HEK293T (cell line): Measurements from ENCODE around the gene ZFC3H1.

Experiments
- CTCF ChIA-PET: fragments of 350-600 bp; formaldehyde crosslinking; extraction: SDS; loops from one replicate; lab custom pipeline; 2021; ENCODE audit warnings: antibody characterized with exemption, inconsistent platforms; lab: Yijun Ruan, JAX
- POLR2A ChIA-PET: fragments of 350-600 bp; formaldehyde crosslinking; extraction: SDS; loops from one replicate; lab custom pipeline; 2020; ENCODE audit warnings: antibody characterized with exemption, inconsistent platforms; lab: Yijun Ruan, JAX
- DNase-seq: peaks from one replicate; pipeline ENCODE4 v3.0.0; 2012; ENCODE audit warnings: mixed read lengths; ENCODE audit errors: extremely low spot score
- ARNT ChIP-seq: fragments of 450-650 bp; IDR thresholded peaks from 2 replicates; pipeline ENCODE4 v1.6.1; 2017; ENCODE audit warnings: mild to moderate bottlenecking
- BHLHE40 ChIP-seq: fragments of 450-650 bp; IDR thresholded peaks from 2 replicates; pipeline ENCODE4 v1.6.1; 2016; ENCODE audit warnings: mild to moderate bottlenecking, moderate library complexity, borderline replicate concordance
- CTBP1 ChIP-seq: fragments of 450-650 bp; IDR thresholded peaks from 2 replicates; pipeline ENCODE4 v1.6.1; 2016; ENCODE audit warnings: borderline replicate concordance
- ELF4 ChIP-seq: fragments of 450-650 bp; IDR thresholded peaks from 2 replicates; pipeline ENCODE4 v1.6.1; 2017; ENCODE audit warnings: antibody characterized with exemption
- FOXA1 ChIP-seq: fragments of 450-650 bp; IDR thresholded peaks from 2 replicates; pipeline ENCODE4 v1.6.1; 2016; ENCODE audit warnings: mild to moderate bottlenecking
- FOXK2 ChIP-seq: fragments of 450-650 bp; IDR thresholded peaks from 2 replicates; pipeline ENCODE4 v1.6.1; 2016; ENCODE audit warnings: mild to moderate bottlenecking
- FOXM1 ChIP-seq: fragments of 450-650 bp; IDR thresholded peaks from 2 replicates; pipeline ENCODE4 v1.6.1; 2017; ENCODE audit warnings: mild to moderate bottlenecking, borderline replicate concordance
- HDGF ChIP-seq: fragments of 450-650 bp; IDR thresholded peaks from 2 replicates; pipeline ENCODE4 v1.6.1; 2017; ENCODE audit warnings: antibody characterized with exemption, borderline replicate concordance
- L3MBTL2 ChIP-seq: fragments of 450-650 bp; conservative IDR thresholded peaks from 2 replicates; pipeline ENCODE4 v1.6.1; 2016; ENCODE audit warnings: mild to moderate bottlenecking
- LEF1 ChIP-seq: fragments of 450-650 bp; IDR thresholded peaks from 2 replicates; pipeline ENCODE4 v1.6.1; 2017; ENCODE audit warnings: mild to moderate bottlenecking, borderline replicate concordance
- NFRKB ChIP-seq: fragments of 450-650 bp; IDR thresholded peaks from 2 replicates; pipeline ENCODE4 v1.6.1; 2016; ENCODE audit warnings: mild to moderate bottlenecking, moderate library complexity
- SP1 ChIP-seq: fragments of 450-650 bp; IDR thresholded peaks from 2 replicates; pipeline ENCODE4 v1.6.1; 2017
- SUZ12 ChIP-seq: fragments of 450-650 bp; IDR thresholded peaks from 2 replicates; pipeline ENCODE4 v1.6.1; 2016; ENCODE audit warnings: mild to moderate bottlenecking
- TARDBP ChIP-seq: fragments of 450-650 bp; IDR thresholded peaks from 2 replicates; pipeline ENCODE4 v1.6.1; 2016
- ZNF384 ChIP-seq: fragments of 450-650 bp; IDR thresholded peaks from 2 replicates; pipeline ENCODE4 v1.6.1; 2016
- TF ChIP-seq, protein P1 (sequence below): fragments of 450-650 bp; IDR thresholded peaks from 2 replicates; pipeline ENCODE4 v1.6.1; 2016

ZFC3H1 gene

DNA sequence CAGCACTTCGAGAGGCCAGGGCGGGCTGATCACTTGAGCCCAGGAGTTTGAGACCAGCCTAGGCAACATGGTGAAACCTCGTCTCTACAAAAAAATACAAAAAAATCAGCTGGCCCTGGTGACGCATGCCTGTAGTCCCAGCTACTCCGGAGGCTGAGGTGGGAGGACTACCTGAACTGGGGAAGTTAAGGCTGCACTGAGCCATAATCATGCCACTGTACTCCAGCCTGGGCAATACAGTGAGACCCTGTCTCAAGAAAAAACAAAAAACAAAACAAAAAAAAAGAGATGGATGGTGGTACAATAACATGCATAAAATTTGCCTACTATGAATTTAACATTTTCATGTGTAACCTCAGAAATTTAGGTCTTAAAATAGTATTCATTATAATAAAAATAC lies 2.6 kb upstream of the ZFC3H1 start:
- ChIA-PET POLR2A (no interaction called here), CTCF (interaction anchor here (0.7 kb wide), 1 partner anchor 81 kb away, joined by 3 read pairs; no protein-coding TSS in a partner anchor)
- DNase-seq, result no peak
- TF ChIP-seq HDGF (no peak), FOXA1 (no peak), NFRKB (no peak), CTBP1 (no peak), LEF1 (no peak), TARDBP (no peak), SP1 (no peak), FOXM1 (no peak), SUZ12 (no peak), BHLHE40 (no peak), ZNF384 (no peak), L3MBTL2 (no peak), ARNT (no peak)
- TF ChIP-seq, protein P1, sequence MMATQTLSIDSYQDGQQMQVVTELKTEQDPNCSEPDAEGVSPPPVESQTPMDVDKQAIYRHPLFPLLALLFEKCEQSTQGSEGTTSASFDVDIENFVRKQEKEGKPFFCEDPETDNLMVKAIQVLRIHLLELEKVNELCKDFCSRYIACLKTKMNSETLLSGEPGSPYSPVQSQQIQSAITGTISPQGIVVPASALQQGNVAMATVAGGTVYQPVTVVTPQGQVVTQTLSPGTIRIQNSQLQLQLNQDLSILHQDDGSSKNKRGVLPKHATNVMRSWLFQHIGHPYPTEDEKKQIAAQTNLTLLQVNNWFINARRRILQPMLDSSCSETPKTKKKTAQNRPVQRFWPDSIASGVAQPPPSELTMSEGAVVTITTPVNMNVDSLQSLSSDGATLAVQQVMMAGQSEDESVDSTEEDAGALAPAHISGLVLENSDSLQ, result no peak

DNA sequence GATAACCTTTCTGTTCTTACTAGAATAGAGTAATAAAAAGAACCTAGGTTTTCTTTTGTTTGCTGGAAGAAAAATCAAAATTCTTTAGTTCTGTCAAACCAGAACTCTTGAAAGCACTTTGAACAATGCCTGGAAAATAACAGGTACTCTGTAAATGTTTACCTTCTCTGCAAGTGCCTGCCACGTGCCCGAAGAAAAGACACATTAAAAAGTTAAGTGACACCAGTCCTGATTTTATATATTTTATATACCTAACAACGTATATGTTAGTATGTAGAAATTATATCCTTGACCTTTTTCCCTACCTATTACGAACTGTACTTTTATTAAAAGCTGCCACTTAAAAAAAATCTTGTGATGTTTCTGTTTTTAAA lies 1.4 kb upstream of the ZFC3H1 start:
- ChIA-PET POLR2A (no interaction called here), CTCF (interaction anchor here (0.7 kb wide), 1 partner anchor 655 kb away, joined by 4 read pairs; no protein-coding TSS in a partner anchor)
- no peak for TF ChIP-seq ZNF384
- no peak for TF ChIP-seq HDGF
- TF ChIP-seq, protein P1, result no peak
- TF ChIP-seq FOXA1, result no peak
- no peak for TF ChIP-seq NFRKB
- DNase-seq, result no peak

DNA sequence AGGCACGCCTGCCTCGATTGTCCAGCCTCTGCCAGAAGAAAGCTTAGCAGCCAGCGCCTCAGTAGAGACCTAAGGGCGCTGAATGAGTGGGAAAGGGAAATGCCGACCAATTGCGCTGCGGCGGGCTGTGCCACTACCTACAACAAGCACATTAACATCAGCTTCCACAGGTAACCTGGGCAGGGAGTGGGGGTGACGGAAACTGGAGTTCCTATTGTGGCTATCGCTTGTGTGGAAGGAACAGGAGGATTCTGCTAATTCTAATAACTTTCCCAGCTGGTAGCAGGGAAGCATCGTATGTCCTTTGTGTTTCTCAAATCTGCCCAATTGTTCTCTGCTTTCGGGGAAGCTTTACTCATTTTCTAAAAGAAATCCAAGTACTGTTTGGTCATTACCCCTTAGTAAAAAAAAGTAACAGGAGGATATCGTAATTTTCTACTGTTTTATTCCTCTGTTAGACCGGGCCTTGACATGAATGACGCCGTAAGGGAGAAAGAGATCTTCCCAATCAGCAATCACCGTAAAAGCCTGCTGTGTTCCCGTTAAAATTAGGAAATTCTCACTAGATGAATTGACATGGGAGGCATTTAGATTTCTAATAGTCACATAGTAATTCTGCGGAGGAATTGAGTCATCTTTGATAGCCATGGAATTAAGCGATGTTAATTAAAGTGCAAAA lies 902 bp upstream of the ZFC3H1 start:
- DNase-seq, result no peak
- CTCF ChIA-PET, result interaction anchor here (0.7 to 1.0 kb wide), 2 partner anchors 8 to 655 kb away, joined by 4 to 5 read pairs; no protein-coding TSS in a partner anchor
- TF ChIP-seq, protein P1, result no peak
- peak; percentile 27; the same call in 1 of the 2 replicates for TF ChIP-seq L3MBTL2
- POLR2A ChIA-PET, result interaction anchor here (0.7 to 2.7 kb wide), 11 partner anchors 11 to 91 kb away, joined by 3 to 50 read pairs (median 4); partner anchors contain the start of genes RAB21 and TMEM19

DNA sequence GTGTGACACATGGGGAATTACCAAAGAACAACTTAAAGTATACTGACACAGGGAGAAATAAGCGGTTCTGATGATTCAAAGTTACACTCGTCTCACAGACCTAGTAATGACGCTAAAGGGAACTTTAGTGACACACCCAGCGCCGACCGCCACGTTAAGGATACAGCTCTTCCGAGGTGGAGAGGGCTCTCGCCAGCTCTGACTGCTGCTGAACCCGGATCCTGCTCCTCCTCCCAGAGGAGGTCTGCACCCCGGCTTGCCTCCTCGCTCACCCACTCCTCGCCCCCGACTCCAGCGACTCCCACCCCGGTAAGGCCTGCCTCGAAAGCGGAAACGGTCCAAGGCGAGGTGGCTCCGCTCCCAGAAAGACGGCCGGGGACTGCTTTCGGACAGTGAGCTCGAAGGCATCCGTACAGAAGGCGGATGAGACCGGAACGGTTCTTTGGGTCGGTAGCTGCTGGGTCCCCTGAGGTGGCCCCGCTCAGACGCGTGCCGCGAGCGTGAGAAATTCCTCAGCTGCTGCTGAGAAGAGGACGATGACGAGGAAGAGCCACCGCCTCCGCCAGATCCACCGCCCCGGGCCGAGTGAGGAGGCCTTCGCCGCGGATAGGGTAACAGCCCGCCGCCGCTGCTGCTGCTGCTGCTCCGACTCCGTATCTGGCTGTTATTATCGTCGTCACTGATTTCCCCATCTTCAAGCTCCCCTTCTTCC lies 643 bp downstream of the ZFC3H1 start:
- peak; percentile 26 for DNase-seq
- POLR2A ChIA-PET, result interaction anchor here (0.6 to 2.7 kb wide), 8 partner anchors 14 to 91 kb away, joined by 3 to 50 read pairs (median 6); partner anchors contain the start of genes RAB21 and TMEM19
- TF ChIP-seq ZNF384 (no peak), SP1 (no peak), L3MBTL2 (peak; percentile 60; the same call in 1 of the 2 replicates)
- CTCF ChIA-PET, result interaction anchor here (0.8 to 1.1 kb wide), 3 partner anchors 63 to 1924 kb away, joined by 3 read pairs; no protein-coding TSS in a partner anchor

DNA sequence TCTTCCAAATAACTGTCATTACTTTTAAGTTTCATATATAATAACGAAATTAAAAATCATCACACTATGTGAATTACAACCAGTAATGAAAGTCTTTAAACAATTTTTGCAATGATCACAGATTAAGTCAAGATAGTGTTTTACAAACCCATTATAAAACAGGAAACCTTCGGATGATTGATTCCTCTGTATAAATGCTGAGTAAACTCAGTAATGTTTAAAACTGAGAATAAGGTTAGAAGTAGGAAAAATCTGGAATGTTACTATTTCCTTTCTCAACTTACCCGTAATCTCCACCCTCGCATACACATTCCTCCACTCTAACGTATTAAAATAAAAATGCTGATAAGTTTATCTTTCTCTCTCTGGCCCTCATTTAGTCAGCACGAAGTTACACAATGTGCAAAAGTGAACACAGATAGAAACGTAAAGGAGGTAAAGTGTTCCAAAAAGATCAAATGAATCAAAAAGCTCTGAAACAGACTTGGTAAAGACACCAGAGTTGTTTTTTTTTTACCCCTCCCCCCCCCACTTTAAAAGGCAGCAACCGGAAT lies 1.6 kb downstream of the ZFC3H1 start:
- ChIA-PET POLR2A (interaction anchor here (1.2 to 2.7 kb wide), 3 partner anchors 23 to 92 kb away, joined by 3 to 50 read pairs (median 12); partner anchors contain the start of genes RAB21 and TMEM19), CTCF (interaction anchor here (0.6 to 0.8 kb wide), 2 partner anchors 9 to 1923 kb away, joined by 3 to 6 read pairs; no protein-coding TSS in a partner anchor)
- DNase-seq, result no peak
- TF ChIP-seq HDGF, result no peak
- no peak for TF ChIP-seq FOXK2
- no peak for TF ChIP-seq NFRKB
- TF ChIP-seq SP1, result no peak
- TF ChIP-seq L3MBTL2, result no peak
- no peak for TF ChIP-seq CTBP1
- TF ChIP-seq LEF1, result no peak
- TF ChIP-seq ELF4, result no peak

DNA sequence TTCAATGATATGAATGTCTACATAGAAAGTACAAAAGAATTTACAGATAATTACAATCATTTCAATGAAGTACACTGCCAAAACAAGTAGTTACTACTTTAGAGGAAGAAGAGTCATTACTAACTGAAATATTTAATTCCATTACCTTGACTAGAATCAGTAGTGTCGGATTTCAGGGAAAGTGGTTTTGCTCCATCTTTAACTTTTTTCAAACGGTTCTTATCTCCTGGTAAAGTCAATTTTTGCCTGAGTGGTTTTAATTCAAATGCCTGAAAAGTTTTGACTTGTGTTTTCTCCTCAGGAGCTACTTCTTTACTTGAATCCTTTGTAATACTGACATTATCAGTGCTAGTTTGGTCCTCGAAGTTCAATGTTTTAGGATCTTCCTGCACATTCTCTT lies 6.9 kb downstream of the ZFC3H1 start:
- no peak for DNase-seq
- POLR2A ChIA-PET, result no interaction called here
- no peak for TF ChIP-seq ARNT
- no peak for TF ChIP-seq FOXA1
- no peak for TF ChIP-seq LEF1
- TF ChIP-seq HDGF, result no peak
- TF ChIP-seq, protein P1, result no peak
- no peak for TF ChIP-seq TARDBP
- no peak for TF ChIP-seq CTBP1
- TF ChIP-seq SP1, result no peak
- no peak for TF ChIP-seq FOXK2
- no peak for TF ChIP-seq NFRKB
- TF ChIP-seq FOXM1, result no peak
- no peak for TF ChIP-seq L3MBTL2
- TF ChIP-seq ELF4, result no peak
- no peak for TF ChIP-seq ZNF384
- no peak for TF ChIP-seq SUZ12
- CTCF ChIA-PET, result no interaction called here
